IPS-NIHi11 (cell line): ENCODE results near the gene MTTP.
"Not testable (repeated sequence)": the region's sequence is repeated elsewhere in the genome, so short reads cannot be mapped to it uniquely, and the experiment has no call there.

Experiments
- DNase-seq: peaks from one replicate; pipeline ENCODE4 v3.0.0; 2012; ENCODE audit warnings: mixed read lengths, low spot score

MTTP gene

GRCh38 chr4:99574530-99575324 is at the start of gene MTTP:
Gene MTTP, plus strand, starts transcription at chr4:99574824. Its CDS starts 86 bp downstream, at chr4:99574910.
- DNase-seq, result no peak

- DNase-seq, result no peak
These were observed 45.4 kb upstream of the MTTP start for GRCh38 chr4:99529228-99529627.

DNA sequence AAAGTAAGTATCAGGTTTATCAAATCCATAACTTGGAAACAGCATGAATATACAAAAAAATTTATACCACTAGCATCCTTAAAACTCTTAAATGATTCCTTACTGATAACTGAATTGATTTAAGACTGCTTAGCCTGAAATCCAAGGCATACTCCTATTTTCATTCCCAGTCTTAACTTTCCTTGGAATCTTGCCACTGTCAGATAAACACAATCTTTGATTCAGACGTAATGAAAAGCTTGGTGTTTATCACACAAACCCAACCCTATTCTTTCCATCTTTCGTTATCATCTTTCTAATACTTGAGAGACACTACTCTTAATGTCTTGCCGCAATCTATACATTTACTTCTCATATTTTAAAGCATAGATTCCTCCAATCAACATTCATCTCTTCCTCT is 44.7 kb upstream of the MTTP start:
- no peak for DNase-seq

- DNase-seq, result not testable (repeated sequence)
These were observed 39.9 kb upstream of the MTTP start for GRCh38 chr4:99534699-99535098.

DNA sequence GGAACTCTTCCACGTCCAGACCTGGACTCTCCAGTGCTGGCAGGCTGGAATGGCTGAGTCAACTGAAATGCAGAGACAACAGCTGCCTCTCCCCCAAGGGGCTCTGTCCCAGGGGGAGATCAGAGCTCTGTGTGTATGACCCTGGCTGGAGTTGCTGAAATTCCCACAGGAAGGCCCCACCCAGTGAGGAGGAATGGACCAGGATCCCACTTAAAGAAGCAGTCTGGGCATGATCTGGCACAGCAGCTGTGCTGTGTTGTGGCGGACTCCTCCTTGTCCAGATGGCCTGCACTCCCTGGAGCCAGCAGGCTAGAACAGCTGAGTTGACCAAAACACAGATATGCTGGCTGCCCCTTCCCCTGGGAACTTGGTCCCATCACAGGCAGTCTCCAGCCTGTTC is 38.4 kb upstream of the MTTP start:
- DNase-seq, result no peak

GRCh38 chr4:99536848-99537247 is 37.8 kb upstream of the MTTP start:
- no peak for DNase-seq

GRCh38 chr4:99537674-99538073 is 37.0 kb upstream of the MTTP start:
- no peak for DNase-seq

- DNase-seq, result no peak
These were observed 34.2 kb upstream of the MTTP start for GRCh38 chr4:99540277-99540939.

DNA sequence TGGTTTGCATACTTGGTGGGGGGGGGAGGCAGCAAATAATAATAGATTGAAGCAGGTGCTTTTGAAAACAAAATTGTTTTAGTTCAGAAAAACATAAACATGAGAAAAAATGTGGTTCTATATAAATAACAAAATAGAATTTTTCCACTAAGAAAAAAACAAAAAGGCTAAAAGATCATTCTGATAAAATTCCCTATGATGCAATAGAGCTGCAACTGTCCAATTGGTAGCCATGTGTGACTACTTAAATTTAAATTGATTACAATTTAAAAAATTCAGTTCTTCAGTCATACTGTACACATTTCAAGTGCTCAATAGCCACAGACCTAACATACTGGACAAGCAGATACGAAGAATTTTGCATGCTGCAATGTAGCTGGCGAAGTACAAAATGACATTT is 21.8 kb upstream of the MTTP start:
- no peak for DNase-seq

- DNase-seq, result peak; percentile 86
These were observed 11.1 kb upstream of the MTTP start, which contains the start of gene TRMT10A for GRCh38 chr4:99563310-99564186. Gene TRMT10A, minus strand, starts transcription at chr4:99564039. Its CDS starts 4,701 bp downstream, at chr4:99559338.

- DNase-seq, result no peak
These were observed 9.7 kb upstream of the MTTP start for GRCh38 chr4:99564921-99565320.

GRCh38 chr4:99571883-99572282 is 2.7 kb upstream of the MTTP start:
- DNase-seq, result no peak

- no peak for DNase-seq
These were observed 1.9 kb upstream of the MTTP start for GRCh38 chr4:99572527-99573240.

DNA sequence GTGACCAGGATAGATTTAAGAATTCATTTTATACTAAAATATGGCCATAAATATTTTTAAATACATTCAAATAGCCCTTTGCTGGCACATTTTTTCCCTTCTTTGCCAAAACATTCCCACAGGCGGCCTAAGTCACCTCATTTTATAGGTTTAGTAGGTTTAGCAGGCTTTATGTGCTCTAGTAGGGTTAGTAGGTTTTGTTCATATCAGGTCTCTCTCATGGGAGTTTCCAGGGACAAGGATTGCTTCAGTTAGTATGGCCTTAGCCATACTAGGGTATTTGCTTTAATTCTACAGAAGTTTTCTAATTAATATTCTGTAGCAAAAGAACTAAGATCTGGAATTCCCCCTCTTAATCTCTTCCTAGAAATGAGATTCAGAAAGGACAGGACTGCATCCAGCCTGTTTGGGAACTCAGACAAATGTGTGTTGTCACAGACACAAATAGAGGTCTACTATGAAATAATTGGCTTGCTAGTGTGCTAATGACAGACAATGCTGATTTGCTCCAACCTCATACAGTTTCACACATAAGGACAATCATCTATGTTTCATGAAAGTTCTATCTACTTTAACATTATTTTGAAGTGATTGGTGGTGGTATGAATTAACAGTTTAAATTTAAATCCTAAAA is 772 bp upstream of the MTTP start:
- no peak for DNase-seq

DNA sequence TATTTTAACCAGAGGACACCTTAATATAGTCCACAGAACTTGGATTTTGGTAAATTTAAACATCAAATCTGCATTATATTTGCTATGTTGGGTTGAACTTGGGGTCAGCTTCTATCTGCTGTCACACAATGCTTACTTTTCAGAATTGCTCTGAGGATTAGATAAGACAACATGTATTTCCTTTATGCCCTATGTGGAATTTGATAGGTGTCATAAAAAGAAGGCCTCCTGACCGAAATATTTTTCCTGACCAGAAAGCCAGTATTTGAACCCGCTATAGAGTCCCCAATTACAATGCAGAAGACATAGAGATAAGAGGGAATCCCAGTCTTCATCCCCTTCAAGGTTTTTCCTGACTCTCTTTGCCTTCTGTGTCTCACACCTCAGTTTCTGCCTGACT is 4.1 kb downstream of the MTTP start:
- no peak for DNase-seq

DNA sequence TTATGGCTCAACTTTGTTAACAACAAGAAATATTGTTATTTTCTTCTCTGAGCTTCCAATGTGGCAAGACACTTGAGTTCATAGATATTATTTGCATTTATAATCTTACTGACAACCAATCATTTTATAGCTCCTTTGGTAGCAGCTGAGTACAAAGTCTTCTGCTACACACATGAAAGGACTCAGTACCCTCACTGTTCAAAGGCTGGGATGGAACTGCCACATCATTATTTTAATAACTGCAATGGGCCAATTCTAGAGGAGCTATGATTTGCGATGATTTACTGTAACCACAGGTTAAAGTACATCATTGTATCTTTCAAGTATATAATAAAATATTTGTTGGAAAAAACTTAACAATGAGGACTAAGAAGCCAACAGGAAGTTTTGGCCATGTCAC is 10.9 kb downstream of the MTTP start:
- DNase-seq, result no peak

- no peak for DNase-seq
These were observed 11.7 kb downstream of the MTTP start for GRCh38 chr4:99586322-99586721.

GRCh38 chr4:99586797-99587196 is 12.2 kb downstream of the MTTP start:
- DNase-seq, result peak; percentile 9

DNA sequence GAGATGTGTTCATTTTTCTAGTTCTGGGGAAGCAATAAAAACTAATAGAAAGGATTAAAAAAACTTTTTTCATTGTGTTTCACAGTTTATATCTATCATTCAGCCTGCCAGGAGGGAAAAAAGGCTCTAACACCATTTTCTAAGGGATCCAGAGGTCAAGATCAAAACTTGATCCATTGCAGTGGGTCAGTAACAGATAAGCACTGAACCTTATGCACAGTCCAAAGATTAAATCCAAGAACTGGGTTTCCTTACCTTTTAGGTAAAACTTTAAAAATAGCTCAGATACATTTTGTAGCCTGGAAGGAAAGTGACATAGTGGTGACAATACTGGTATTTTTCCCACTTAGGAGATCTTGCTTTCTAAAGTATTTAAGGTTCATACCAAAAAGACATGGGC is 12.7 kb downstream of the MTTP start:
- DNase-seq, result no peak

DNA sequence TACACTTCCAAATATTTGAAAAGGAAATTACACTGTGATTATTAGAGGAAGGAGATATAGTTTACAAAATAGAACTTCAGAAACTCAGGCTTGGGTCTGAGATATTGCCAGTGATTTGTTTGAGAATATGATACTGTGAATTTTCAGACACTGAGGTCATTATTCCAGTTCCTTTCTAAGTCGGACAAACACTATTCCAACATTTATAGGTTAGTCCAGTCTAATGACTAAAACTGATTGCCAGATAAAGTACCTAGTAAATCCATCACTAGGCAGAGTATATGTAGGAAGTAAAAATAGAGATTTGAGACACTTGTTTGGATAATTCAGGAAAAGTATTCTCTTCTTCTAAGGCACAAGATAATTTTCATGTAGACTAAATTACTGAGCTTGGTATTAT is 13.2 kb downstream of the MTTP start:
- DNase-seq, result no peak

DNA sequence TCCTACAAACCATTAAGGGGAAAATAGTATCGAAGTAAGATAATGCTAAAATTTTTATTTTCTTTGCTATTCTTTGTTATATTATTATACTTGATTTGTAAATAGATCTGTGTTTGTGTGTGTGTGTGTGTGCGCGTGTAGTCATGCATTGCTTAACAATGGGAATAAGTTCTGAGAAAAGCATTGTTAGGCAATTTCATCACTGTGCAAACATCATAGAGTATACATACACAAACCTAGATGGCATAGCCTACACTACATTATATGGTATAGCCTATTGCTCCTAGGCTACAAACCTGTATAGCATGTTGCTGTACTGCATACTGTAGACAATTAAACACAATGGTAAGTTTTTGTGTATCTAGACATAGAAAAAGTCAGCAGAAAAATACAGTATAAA is 17.1 kb downstream of the MTTP start:
- no peak for DNase-seq
